ENCODE measurements around the gene GUCY2D.
"Not testable (repeated sequence)": the region's sequence is repeated elsewhere in the genome, so short reads cannot be mapped to it uniquely, and the experiment has no call there.

The GUCY2D gene

DNA sequence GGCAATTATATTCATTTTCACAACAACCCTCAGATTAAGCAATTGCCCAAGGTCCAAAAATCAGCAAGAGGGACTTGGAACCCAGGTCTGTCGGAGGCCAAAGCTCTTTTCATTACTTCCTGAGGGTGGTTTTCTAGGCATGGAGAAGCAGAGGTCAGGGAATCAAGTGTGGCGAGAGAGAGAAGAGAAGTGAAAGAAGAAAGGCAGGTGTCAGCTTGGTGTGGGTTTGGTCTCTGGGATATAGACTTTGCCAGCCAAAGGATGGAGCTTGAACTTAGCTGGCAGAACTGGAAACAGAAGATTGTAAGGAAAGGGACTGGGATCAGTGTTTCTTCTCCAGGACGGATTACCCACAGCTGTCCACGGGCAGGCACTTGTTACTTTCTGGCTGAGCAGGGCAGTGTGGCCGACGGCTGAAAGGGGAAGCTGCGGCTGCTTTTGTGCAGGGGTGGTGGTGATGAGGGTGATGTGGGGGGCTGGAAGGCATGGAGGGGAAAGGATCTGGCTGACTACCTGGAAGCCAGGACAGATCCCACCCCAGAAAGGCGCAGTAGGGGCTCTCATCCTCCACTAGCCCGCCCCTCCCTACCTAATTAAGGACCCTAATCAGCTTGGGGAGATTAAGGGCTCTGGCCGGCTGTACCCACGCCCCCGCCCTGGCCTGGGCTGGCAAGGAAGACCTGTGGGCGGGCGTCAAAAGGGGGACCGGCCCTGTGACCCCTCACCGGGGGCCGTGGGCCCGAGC is at the start of gene GUCY2D:
Gene GUCY2D, plus strand, starts transcription at position 640 of the 745 bp plus-strand sequence. CDS start 433 bp downstream, outside the sequence.
- in situ Hi-C loops (cut with MboI; ENCODE audit: low sequenced_read_pairs, unreplicated experiment): no loop called here
- DNase-seq (ENCODE audit: low spot score): peak; percentile 65
- TF ChIP-seq, protein P1, sequence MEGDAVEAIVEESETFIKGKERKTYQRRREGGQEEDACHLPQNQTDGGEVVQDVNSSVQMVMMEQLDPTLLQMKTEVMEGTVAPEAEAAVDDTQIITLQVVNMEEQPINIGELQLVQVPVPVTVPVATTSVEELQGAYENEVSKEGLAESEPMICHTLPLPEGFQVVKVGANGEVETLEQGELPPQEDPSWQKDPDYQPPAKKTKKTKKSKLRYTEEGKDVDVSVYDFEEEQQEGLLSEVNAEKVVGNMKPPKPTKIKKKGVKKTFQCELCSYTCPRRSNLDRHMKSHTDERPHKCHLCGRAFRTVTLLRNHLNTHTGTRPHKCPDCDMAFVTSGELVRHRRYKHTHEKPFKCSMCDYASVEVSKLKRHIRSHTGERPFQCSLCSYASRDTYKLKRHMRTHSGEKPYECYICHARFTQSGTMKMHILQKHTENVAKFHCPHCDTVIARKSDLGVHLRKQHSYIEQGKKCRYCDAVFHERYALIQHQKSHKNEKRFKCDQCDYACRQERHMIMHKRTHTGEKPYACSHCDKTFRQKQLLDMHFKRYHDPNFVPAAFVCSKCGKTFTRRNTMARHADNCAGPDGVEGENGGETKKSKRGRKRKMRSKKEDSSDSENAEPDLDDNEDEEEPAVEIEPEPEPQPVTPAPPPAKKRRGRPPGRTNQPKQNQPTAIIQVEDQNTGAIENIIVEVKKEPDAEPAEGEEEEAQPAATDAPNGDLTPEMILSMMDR (IDR thresholded peaks at IDR 0.05; ENCODE audit: borderline replicate concordance, control extremely low read depth, extremely low read depth, insufficient read depth, missing control alignments): no peak

DNA sequence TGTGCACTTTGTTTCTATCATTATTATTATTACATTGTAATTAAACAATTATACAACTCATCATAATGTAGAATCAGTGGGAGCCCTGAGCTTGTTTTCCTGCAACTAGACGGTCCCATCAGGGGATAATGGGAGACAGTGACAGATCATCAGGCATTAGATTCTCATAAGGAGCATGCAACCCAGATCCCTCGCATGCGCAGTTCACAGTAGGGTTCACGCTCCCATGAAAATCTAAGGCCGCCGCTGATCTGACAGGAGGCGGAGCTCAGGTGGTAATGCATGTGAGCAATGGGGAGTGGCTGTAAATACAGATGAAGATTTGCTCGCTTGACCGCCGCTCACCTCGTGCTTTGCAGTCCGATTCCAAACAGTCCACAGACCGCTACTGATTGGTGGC is 49.1 kb upstream of the GUCY2D start:
- in situ Hi-C loops (cut with MboI; ENCODE audit: low sequenced_read_pairs, unreplicated experiment); DNase-seq (ENCODE audit: low spot score): not testable (repeated sequence)

DNA sequence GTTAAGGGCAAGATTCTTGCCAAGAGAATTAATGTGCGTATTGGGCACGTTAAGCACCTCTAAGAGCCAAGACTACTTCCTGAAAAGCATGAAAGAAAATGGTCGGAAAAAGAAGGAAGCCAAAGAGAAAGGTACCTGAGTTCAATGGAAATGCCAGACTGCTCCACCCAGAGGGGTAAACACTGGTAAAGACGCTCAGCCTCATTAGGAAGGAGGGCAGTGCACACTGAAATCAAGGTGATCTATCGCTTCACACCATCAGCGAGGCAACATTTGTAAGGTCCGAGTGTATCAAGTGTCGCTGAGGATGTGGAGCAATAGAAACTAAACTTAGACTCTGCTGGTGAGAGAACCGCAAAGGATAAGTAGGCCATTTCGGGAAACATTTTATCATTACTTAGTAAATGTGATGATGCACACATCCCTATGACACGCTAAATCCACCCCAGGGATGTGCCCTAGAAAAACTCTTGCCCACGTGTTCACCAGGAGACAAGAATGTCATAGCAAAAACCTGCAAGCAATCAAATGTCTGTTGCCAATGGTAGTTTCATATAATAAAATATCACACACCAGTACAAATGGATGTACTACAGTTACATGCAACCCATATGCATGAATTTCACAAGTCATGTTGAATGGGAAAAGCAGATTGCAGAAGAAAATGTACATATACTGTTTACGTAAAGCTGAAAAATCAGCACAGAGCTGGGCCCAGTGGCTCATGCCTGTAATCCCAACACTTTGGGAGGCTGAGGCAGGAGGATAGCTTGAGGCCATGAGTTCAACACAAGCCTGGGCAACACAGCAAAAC is 46.8 kb upstream of the GUCY2D start:
- in situ Hi-C loops (cut with MboI; ENCODE audit: low sequenced_read_pairs, unreplicated experiment): no loop called here
- DNase-seq (ENCODE audit: low spot score): no peak
- TF ChIP-seq, protein P1 (IDR thresholded peaks at IDR 0.05; ENCODE audit: borderline replicate concordance, control extremely low read depth, extremely low read depth, insufficient read depth, missing control alignments): no peak

DNA sequence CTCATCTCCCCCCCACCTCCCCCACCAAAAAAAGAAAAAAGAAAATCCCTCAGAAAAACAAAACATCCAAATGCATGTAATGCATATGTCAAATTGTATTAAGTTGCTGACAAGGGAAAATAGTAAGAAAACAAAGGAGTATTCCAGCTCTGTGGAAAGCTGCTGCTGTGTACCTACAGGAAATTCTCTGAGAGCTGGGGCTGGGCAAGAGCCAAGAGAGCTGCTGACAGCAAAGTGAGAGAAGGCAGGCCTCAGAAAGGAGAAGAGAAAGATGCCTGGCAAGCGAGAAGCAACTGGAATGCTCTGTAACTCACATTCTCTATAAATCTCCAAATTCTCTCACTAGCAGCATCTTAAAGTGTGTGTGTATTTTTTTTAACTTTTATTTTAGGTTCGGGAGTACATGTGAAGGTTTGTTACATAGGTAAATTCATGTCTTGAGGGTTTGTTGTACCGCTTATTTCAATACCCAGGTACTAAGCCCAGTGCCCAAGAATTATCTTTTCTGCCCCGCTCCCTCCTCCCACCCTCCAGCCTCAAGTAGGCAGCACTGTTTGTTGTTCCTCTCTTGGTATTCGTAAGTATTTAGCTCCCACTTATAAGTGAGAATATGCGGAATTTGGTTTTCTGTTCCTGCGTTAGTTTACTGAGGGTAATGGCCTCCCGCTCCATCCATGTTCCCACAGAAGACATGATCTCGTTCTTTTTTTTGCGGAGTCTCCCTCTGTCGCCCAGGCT is 46.0 kb upstream of the GUCY2D start:
- TF ChIP-seq, protein P1 (IDR thresholded peaks at IDR 0.05; ENCODE audit: borderline replicate concordance, control extremely low read depth, extremely low read depth, insufficient read depth, missing control alignments): no peak
- no peak for DNase-seq (ENCODE audit: low spot score)
- in situ Hi-C loops (cut with MboI; ENCODE audit: low sequenced_read_pairs, unreplicated experiment): no loop called here

DNA sequence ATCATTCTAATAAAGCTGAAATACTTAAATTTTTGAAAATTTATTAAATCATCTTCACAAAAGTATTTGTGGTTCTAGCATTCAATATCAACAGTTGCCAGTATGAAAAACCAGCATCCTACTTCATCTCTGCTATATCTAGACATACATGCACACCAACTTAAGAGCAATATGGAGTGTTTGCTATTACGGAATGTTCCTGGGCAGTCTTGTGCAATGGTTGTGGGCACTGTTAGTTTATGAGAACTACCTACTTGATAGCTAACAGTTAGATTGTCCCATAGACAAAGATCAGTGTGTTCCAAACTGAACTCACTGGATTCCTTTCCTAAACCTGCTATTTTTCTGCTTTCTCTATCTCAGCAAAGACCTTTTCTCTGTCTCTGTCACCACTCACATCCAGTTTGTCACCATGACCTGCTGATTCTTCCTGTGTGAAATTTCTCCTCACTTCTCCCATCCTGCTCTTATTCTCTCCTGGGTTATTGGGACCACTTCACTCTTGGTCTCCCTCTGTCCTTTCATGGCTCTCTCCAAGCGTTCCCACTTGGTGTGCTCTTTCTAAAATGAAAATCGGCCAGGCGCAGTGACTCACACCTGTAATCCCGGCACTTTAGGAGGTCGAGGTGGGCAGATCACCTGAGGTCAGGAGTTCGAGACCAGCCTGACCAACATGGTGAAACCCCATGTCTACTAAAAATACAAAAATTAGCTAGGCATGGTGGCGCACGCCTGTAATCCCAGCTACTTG is 42.7 kb upstream of the GUCY2D start:
- in situ Hi-C loops (cut with MboI; ENCODE audit: low sequenced_read_pairs, unreplicated experiment): no loop called here
- no peak for DNase-seq (ENCODE audit: low spot score)
- TF ChIP-seq, protein P1 (IDR thresholded peaks at IDR 0.05; ENCODE audit: borderline replicate concordance, control extremely low read depth, extremely low read depth, insufficient read depth, missing control alignments): no peak

DNA sequence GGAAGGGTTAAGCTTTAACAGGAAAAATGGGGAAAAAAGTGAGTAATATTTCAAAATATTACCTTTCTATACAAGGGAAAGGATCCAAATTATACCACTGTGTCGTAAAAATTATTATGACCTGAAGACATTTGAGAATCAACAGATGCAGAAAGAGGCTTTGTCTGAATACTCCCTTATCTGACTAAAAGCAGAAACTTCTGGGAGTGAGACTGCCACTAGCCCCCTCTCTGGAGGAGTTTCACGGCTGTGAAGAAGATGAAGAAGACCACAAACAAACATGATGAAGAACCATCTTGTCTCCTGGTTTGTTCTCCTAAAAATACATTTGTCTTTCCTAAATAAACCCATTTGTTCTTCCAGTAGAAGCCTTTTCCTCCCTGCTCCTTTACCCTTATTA is 41.0 kb upstream of the GUCY2D start:
- in situ Hi-C loops (cut with MboI; ENCODE audit: low sequenced_read_pairs, unreplicated experiment): no loop called here
- TF ChIP-seq, protein P1 (IDR thresholded peaks at IDR 0.05; ENCODE audit: borderline replicate concordance, control extremely low read depth, extremely low read depth, insufficient read depth, missing control alignments): no peak
- DNase-seq (ENCODE audit: low spot score): no peak
